ENCODE data around the gene GAP43.

Gene GAP43

GRCh38 chr3:115595611-115596275, 27.6 kb upstream of the GAP43 start:
- no peak overlapping the region for H3K4me2 ChIP-seq (ENCODE audit: low read length)
- H3K4me3 ChIP-seq (ENCODE audit: low read depth, low read length), result no peak overlapping the region
- H3K9me3 ChIP-seq (ENCODE audit: control insufficient read depth, low read length), result no peaks in the 10 kb centered on the region
- no peak for TF ChIP-seq CTCF (IDR thresholded peaks at IDR 0.05)
- H3K79me2 ChIP-seq, result no peaks in the 10 kb centered on the region
- H3K27me3 ChIP-seq (ENCODE audit: control insufficient read depth, insufficient read depth, low read length), result no peaks in the 10 kb centered on the region
- no peak overlapping the region for H2AFZ ChIP-seq
- no peaks in the 10 kb centered on the region for H3K4me1 ChIP-seq
- no peak overlapping the region for H3K27ac ChIP-seq
- no peaks in the 10 kb centered on the region for H3K36me3 ChIP-seq (ENCODE audit: control insufficient read depth, insufficient read depth, low read length)
- H3K9ac ChIP-seq, result no peak overlapping the region

- Histone ChIP-seq H3K9ac (no peak overlapping the region), H3K27me3 (ENCODE audit: control insufficient read depth, insufficient read depth, low read length) (no peaks in the 10 kb centered on the region), H3K36me3 (ENCODE audit: control insufficient read depth, insufficient read depth, low read length) (no peaks in the 10 kb centered on the region), H3K4me2 (ENCODE audit: low read length) (no peak overlapping the region), H3K79me2 (no peaks in the 10 kb centered on the region), H3K27ac (no peak overlapping the region), H3K9me3 (ENCODE audit: control insufficient read depth, low read length) (no peaks in the 10 kb centered on the region), H3K4me1 (no peaks in the 10 kb centered on the region), H3K4me3 (ENCODE audit: low read depth, low read length) (no peak overlapping the region), H2AFZ (no peak overlapping the region)
- TF ChIP-seq CTCF (IDR thresholded peaks at IDR 0.05), result no peak
These were observed 25.1 kb upstream of the GAP43 start for GRCh38 chr3:115598216-115598615.

- TF ChIP-seq CTCF (IDR thresholded peaks at IDR 0.05), result no peak
- Histone ChIP-seq H3K4me2 (ENCODE audit: low read length) (no peak overlapping the region), H3K27me3 (ENCODE audit: control insufficient read depth, insufficient read depth, low read length) (no peaks in the 10 kb centered on the region), H3K9me3 (ENCODE audit: control insufficient read depth, low read length) (no peaks in the 10 kb centered on the region), H3K4me1 (no peaks in the 10 kb centered on the region), H3K4me3 (ENCODE audit: low read depth, low read length) (no peak overlapping the region), H2AFZ (no peak overlapping the region), H3K27ac (no peak overlapping the region), H3K36me3 (ENCODE audit: control insufficient read depth, insufficient read depth, low read length) (no peaks in the 10 kb centered on the region), H3K9ac (no peak overlapping the region), H3K79me2 (no peaks in the 10 kb centered on the region)
These were observed 21.1 kb upstream of the GAP43 start for GRCh38 chr3:115602194-115602593.

GRCh38 chr3:115611630-115612029, 11.7 kb upstream of the GAP43 start:
- no peak overlapping the region for H3K4me3 ChIP-seq (ENCODE audit: low read depth, low read length)
- H3K36me3 ChIP-seq (ENCODE audit: control insufficient read depth, insufficient read depth, low read length), result no peaks in the 10 kb centered on the region
- no peak for TF ChIP-seq CTCF (IDR thresholded peaks at IDR 0.05)
- no peaks in the 10 kb centered on the region for H3K4me1 ChIP-seq
- no peaks in the 10 kb centered on the region for H3K9me3 ChIP-seq (ENCODE audit: control insufficient read depth, low read length)
- no peaks in the 10 kb centered on the region for H3K79me2 ChIP-seq
- H3K27me3 ChIP-seq (ENCODE audit: control insufficient read depth, insufficient read depth, low read length), result no peaks in the 10 kb centered on the region
- H2AFZ ChIP-seq, result no peak overlapping the region
- no peak overlapping the region for H3K4me2 ChIP-seq (ENCODE audit: low read length)
- H3K9ac ChIP-seq, result no peak overlapping the region
- no peak overlapping the region for H3K27ac ChIP-seq
